ENCODE measurements around the gene LRRN1. TPM values are rescaled to one million over a fixed set of nuclear protein-coding genes. Genes with fewer than 3 reads are reported as not detected.
A peak's percentile ranks its signal among the peaks of the same experiment; 100 is the strongest.

LRRN1 gene
- total RNA-seq (0.26 and 0.33 TPM in 2 replicates), polyA plus RNA-seq (0.02 and 3.9 TPM in 2 replicates), polyA minus RNA-seq (ENCODE audit: low replicate concordance) (3.6 TPM in 1 of 2 replicates, not detected in the other)
- polyA plus RNA-seq (2012): 1.7 TPM in 1 of 2 replicates, not detected in the other

GRCh38 chr3:3799173-3800079 is at the start of gene LRRN1:
TSS of gene LRRN1 (plus strand) at chr3:3799431. CDS start at chr3:3844642, 45,211 bp downstream.
- H3K9me3 ChIP-seq (ENCODE audit: control insufficient read depth, insufficient read depth, low read depth, low read length): no peaks in the 10 kb centered on the region
- peak; percentile 8 for TF ChIP-seq EZH2 (IDR thresholded peaks at IDR 0.05; ENCODE audit: low read length, missing control alignments)
- TF ChIP-seq, protein P1, sequence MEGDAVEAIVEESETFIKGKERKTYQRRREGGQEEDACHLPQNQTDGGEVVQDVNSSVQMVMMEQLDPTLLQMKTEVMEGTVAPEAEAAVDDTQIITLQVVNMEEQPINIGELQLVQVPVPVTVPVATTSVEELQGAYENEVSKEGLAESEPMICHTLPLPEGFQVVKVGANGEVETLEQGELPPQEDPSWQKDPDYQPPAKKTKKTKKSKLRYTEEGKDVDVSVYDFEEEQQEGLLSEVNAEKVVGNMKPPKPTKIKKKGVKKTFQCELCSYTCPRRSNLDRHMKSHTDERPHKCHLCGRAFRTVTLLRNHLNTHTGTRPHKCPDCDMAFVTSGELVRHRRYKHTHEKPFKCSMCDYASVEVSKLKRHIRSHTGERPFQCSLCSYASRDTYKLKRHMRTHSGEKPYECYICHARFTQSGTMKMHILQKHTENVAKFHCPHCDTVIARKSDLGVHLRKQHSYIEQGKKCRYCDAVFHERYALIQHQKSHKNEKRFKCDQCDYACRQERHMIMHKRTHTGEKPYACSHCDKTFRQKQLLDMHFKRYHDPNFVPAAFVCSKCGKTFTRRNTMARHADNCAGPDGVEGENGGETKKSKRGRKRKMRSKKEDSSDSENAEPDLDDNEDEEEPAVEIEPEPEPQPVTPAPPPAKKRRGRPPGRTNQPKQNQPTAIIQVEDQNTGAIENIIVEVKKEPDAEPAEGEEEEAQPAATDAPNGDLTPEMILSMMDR (conservative IDR thresholded peaks at IDR 0.05 in 1 of 2, IDR thresholded peaks at IDR 0.05 in 1 of 2; ENCODE audit: low read depth in 1 of 2, low read length in 2 of 2): no peak
- no peaks in the 10 kb centered on the region for H3K36me3 ChIP-seq (ENCODE audit: control insufficient read depth, insufficient read depth, low read length)
- H2AFZ ChIP-seq (ENCODE audit: low read length): no peak within 1 kb of the TSS
- peak within 1 kb of the TSS; percentile 64 for H3K4me2 ChIP-seq (ENCODE audit: extremely low read depth, insufficient read depth, low read length)
- H3K79me2 ChIP-seq (ENCODE audit: control insufficient read depth, insufficient read depth, low read length): no peaks in the 10 kb centered on the region
- no peak within 1 kb of the TSS for H3K4me3 ChIP-seq (replicated peaks in 1 of 4; ENCODE audit: control extremely low read depth in 1 of 4, insufficient read depth in 1 of 4, low read depth in 3 of 4, low read length in 4 of 4)
- DNase-seq (ENCODE audit: low read depth in 2 of 2): peak in 1 of 2 donors; percentile 66
- H3K27me3 ChIP-seq (ENCODE audit: control insufficient read depth, insufficient read depth, low read length): peaks cover 11% of the 10 kb centered on the region
- H4K20me1 ChIP-seq (ENCODE audit: control insufficient read depth, extremely low read depth, insufficient read depth, low read length): no peaks in the 10 kb centered on the region
- no peak within 1 kb of the TSS for H3K27ac ChIP-seq (ENCODE audit: insufficient read depth, low read length)
- no peaks in the 10 kb centered on the region for H3K4me1 ChIP-seq (ENCODE audit: control insufficient read depth, extremely low read depth, insufficient read depth, low read length)
- H3K9ac ChIP-seq (ENCODE audit: insufficient read depth, low read length): no peak within 1 kb of the TSS

GRCh38 chr3:3753416-3753815 is 45.8 kb upstream of the LRRN1 start:
- Histone ChIP-seq H4K20me1 (ENCODE audit: control insufficient read depth, extremely low read depth, insufficient read depth, low read length) (no peaks in the 10 kb centered on the region), H3K9ac (ENCODE audit: insufficient read depth, low read length) (no peak overlapping the region), H3K36me3 (ENCODE audit: control insufficient read depth, insufficient read depth, low read length) (no peaks in the 10 kb centered on the region), H3K9me3 (ENCODE audit: control insufficient read depth, insufficient read depth, low read depth, low read length) (no peaks in the 10 kb centered on the region), H3K4me1 (ENCODE audit: control insufficient read depth, extremely low read depth, insufficient read depth, low read length) (no peaks in the 10 kb centered on the region), H3K79me2 (ENCODE audit: control insufficient read depth, insufficient read depth, low read length) (no peaks in the 10 kb centered on the region), H2AFZ (ENCODE audit: low read length) (no peak overlapping the region), H3K4me2 (ENCODE audit: extremely low read depth, insufficient read depth, low read length) (no peak overlapping the region), H3K4me3 (replicated peaks in 1 of 4; ENCODE audit: control extremely low read depth in 1 of 4, insufficient read depth in 1 of 4, low read depth in 3 of 4, low read length in 4 of 4) (no peak overlapping the region), H3K27me3 (ENCODE audit: control insufficient read depth, insufficient read depth, low read length) (no peaks in the 10 kb centered on the region), H3K27ac (ENCODE audit: insufficient read depth, low read length) (no peak overlapping the region)
- TF ChIP-seq EZH2 (IDR thresholded peaks at IDR 0.05; ENCODE audit: low read length, missing control alignments): no peak
- TF ChIP-seq, protein P1 (conservative IDR thresholded peaks at IDR 0.05 in 1 of 2, IDR thresholded peaks at IDR 0.05 in 1 of 2; ENCODE audit: low read depth in 1 of 2, low read length in 2 of 2): no peak
- peak in 1 of 2 donors; percentile 6 for DNase-seq (ENCODE audit: low read depth in 2 of 2)

DNA sequence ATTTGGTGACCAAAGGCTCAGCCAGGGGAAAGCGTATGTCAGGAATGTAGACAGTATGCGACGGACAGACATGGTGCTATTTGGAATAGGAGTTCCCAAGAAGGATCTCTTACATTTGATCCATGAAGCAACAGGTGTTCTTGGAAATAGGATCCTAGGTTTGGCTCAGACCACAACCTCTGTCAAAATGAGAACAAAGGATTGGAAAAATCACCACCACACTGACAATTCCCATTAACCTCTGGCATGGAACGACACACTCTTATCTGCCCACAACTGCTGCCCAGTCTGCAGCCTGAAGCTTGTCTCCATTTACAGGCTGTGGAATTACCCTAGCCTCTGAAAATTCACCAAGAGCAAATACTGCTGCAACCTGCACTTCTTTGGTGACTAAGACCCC is 33.6 kb upstream of the LRRN1 start:
- Histone ChIP-seq H3K27ac (ENCODE audit: insufficient read depth, low read length) (no peak overlapping the region), H3K9me3 (ENCODE audit: control insufficient read depth, insufficient read depth, low read depth, low read length) (no peaks in the 10 kb centered on the region), H3K4me3 (replicated peaks in 1 of 4; ENCODE audit: control extremely low read depth in 1 of 4, insufficient read depth in 1 of 4, low read depth in 3 of 4, low read length in 4 of 4) (no peak overlapping the region), H3K4me2 (ENCODE audit: extremely low read depth, insufficient read depth, low read length) (no peak overlapping the region), H3K4me1 (ENCODE audit: control insufficient read depth, extremely low read depth, insufficient read depth, low read length) (no peaks in the 10 kb centered on the region), H3K79me2 (ENCODE audit: control insufficient read depth, insufficient read depth, low read length) (no peaks in the 10 kb centered on the region), H3K27me3 (ENCODE audit: control insufficient read depth, insufficient read depth, low read length) (no peaks in the 10 kb centered on the region), H3K36me3 (ENCODE audit: control insufficient read depth, insufficient read depth, low read length) (no peaks in the 10 kb centered on the region), H4K20me1 (ENCODE audit: control insufficient read depth, extremely low read depth, insufficient read depth, low read length) (no peaks in the 10 kb centered on the region), H2AFZ (ENCODE audit: low read length) (no peak overlapping the region), H3K9ac (ENCODE audit: insufficient read depth, low read length) (no peak overlapping the region)
- DNase-seq (ENCODE audit: low read depth in 2 of 2): peak in 1 of 2 donors; percentile 50
- TF ChIP-seq EZH2 (IDR thresholded peaks at IDR 0.05; ENCODE audit: low read length, missing control alignments): no peak
- TF ChIP-seq, protein P1 (conservative IDR thresholded peaks at IDR 0.05 in 1 of 2, IDR thresholded peaks at IDR 0.05 in 1 of 2; ENCODE audit: low read depth in 1 of 2, low read length in 2 of 2): no peak

Measured in fibroblast of lung (primary cell).